RWPE2 (cell line): ENCODE results near the gene ALDH2.
"Not testable (repeated sequence)": the region's sequence is repeated elsewhere in the genome, so short reads cannot be mapped to it uniquely, and the experiment has no call there.

Source experiments
- ATAC-seq: fragments of 200-7000 bp; cut with Tn5 transposase; 3 replicates; pipeline ENCODE4 v1.9.1; 2021; ENCODE audit warnings: low read depth
- DNase-seq: peaks from one replicate; pipeline ENCODE4 v3.0.0-alpha.2; 2020; ENCODE audit warnings: low spot score
- H3K27ac ChIP-seq: fragments of 450-650 bp; 2 replicates; pipeline ENCODE4 v1.5.1; 2017; ENCODE audit warnings: mild to moderate bottlenecking; ENCODE audit not compliant: poor library complexity, severe bottlenecking
- H3K27me3 ChIP-seq: fragments of 250-450 bp; sonication (Bioruptor Pico); 2 replicates; pipeline ENCODE4 v1.5.1; 2021; ENCODE audit warnings: mild to moderate bottlenecking, moderate library complexity; ENCODE audit not compliant: insufficient read depth, poor library complexity, severe bottlenecking
- H3K36me3 ChIP-seq: fragments of 250-450 bp; sonication (Bioruptor Pico); 2 replicates; pipeline ENCODE4 v1.5.1; 2020; ENCODE audit warnings: low read depth, mild to moderate bottlenecking, moderate library complexity
- H3K4me1 ChIP-seq: fragments of 250-450 bp; sonication (Bioruptor Pico); 2 replicates; pipeline ENCODE4 v1.5.1; 2021; ENCODE audit warnings: mild to moderate bottlenecking, moderate library complexity; ENCODE audit not compliant: insufficient read depth, poor library complexity, severe bottlenecking
- H3K4me3 ChIP-seq: fragments of 250-450 bp; sonication (Bioruptor Pico); 2 replicates; pipeline ENCODE4 v1.5.1; 2021; ENCODE audit warnings: mild to moderate bottlenecking, moderate library complexity; ENCODE audit not compliant: severe bottlenecking
- H3K9me3 ChIP-seq: fragments of 250-450 bp; sonication (Bioruptor Pico); 2 replicates; pipeline ENCODE4 v1.5.1; 2021; ENCODE audit warnings: mild to moderate bottlenecking, moderate library complexity; ENCODE audit not compliant: severe bottlenecking
- TF ChIP-seq, protein P1 (sequence below): fragments of 450-650 bp; IDR thresholded peaks from one replicate; pipeline ENCODE4 v1.5.1; 2017; ENCODE audit warnings: mild to moderate bottlenecking, moderate library complexity; ENCODE audit not compliant: poor library complexity, severe bottlenecking

The ALDH2 gene

DNA sequence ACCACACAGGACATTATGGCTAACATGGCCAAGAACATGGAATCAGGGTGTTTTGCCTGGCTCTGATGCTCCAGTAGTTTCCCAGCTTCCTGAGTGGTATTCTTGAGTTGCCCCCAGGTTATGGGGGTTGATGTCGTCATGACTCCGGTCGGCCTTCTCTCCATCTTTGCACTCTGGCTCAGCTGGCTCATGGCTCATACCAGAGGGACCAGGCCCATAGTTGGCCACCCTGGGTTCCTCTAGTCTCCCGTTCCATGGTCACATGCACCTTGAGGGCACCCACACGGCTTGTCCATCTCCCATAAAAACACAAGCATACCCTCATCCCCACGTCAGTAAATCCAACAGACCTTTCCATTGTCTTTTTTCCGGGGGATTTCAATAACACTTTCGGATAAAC, 51.6 kb downstream of the ALDH2 start:
- H3K4me1 ChIP-seq, result no peaks in the 10 kb centered on the region
- DNase-seq (no peak), ATAC-seq (no peak)
- no peaks in the 10 kb centered on the region for H3K9me3 ChIP-seq
- no peak overlapping the region for H3K27ac ChIP-seq
- no peak overlapping the region for H3K4me3 ChIP-seq
- TF ChIP-seq, protein P1, sequence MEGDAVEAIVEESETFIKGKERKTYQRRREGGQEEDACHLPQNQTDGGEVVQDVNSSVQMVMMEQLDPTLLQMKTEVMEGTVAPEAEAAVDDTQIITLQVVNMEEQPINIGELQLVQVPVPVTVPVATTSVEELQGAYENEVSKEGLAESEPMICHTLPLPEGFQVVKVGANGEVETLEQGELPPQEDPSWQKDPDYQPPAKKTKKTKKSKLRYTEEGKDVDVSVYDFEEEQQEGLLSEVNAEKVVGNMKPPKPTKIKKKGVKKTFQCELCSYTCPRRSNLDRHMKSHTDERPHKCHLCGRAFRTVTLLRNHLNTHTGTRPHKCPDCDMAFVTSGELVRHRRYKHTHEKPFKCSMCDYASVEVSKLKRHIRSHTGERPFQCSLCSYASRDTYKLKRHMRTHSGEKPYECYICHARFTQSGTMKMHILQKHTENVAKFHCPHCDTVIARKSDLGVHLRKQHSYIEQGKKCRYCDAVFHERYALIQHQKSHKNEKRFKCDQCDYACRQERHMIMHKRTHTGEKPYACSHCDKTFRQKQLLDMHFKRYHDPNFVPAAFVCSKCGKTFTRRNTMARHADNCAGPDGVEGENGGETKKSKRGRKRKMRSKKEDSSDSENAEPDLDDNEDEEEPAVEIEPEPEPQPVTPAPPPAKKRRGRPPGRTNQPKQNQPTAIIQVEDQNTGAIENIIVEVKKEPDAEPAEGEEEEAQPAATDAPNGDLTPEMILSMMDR, result no peak
- no peaks in the 10 kb centered on the region for H3K27me3 ChIP-seq
- H3K36me3 ChIP-seq, result no peaks in the 10 kb centered on the region

DNA sequence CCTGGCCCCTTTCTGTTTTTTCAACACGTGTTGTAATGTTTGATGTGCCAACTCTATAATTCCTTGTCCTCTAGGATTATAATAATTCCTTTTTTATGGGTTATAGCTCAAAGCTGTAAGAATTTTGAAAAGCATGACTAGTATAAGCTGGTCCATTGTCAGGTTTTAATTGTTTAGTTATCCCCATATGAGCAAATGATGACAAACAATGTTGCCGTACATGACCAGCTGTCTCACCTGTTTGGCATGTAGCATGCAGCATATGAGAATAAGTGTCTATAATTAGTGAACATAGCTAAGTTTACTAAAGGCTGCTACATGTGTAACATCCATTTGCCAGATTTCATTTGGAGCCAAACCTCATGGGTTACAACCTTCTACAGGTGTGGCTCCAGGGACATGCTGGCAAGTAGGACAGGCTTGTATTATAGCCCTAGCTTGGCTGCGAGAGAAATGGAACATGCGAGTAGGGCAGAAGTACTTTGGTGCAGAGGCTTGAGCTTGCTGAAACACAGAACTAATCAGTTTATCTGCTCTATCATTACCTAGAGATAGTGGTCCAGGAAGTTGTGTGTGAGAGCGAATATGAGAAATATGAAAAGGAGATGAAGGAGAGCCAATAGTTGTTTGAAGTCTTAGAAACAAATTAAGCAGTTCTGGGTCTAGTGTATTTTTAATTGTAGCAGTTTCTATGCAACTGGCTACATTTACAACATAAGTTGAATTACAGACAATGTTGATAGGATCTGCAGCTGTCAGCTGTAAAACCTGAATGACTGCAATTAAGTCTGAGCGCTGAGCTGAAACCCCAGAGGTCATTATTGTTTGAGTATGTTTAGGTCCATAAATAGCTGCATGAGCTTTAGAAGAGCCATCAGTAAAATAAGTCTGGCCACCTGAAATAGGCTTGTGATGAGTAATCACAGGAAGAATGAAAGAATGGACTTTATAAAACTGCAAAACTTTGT, 52.7 kb downstream of the ALDH2 start:
- TF ChIP-seq, protein P1, result no peak
- DNase-seq (no peak), ATAC-seq (no peak)
- Histone ChIP-seq H3K27ac (no peak overlapping the region), H3K36me3 (no peaks in the 10 kb centered on the region), H3K27me3 (no peaks in the 10 kb centered on the region), H3K4me3 (no peak overlapping the region), H3K4me1 (no peaks in the 10 kb centered on the region), H3K9me3 (no peaks in the 10 kb centered on the region)

DNA sequence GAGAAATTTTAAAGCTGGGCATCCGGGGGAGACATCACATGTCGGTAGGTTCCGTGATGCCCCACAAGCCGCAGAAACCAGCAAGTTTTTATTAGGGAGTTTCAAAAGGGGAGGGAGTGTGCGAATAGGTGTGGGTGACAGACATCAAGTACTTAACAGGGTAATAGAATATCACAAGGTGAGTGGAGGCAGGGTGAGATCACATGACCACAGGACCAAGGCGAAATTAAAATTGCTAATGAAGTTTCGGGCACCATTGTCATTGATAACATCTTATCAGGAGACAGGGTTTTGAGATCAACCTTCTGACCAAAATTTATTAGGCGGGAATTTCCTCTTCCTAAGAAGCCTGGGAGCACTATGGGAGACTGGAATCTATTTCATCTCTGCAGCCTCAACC, 54.1 kb downstream of the ALDH2 start:
- H3K27me3 ChIP-seq, H3K27ac ChIP-seq, H3K36me3 ChIP-seq, ATAC-seq, DNase-seq, H3K4me3 ChIP-seq, H3K9me3 ChIP-seq, H3K4me1 ChIP-seq: not testable (repeated sequence)

DNA sequence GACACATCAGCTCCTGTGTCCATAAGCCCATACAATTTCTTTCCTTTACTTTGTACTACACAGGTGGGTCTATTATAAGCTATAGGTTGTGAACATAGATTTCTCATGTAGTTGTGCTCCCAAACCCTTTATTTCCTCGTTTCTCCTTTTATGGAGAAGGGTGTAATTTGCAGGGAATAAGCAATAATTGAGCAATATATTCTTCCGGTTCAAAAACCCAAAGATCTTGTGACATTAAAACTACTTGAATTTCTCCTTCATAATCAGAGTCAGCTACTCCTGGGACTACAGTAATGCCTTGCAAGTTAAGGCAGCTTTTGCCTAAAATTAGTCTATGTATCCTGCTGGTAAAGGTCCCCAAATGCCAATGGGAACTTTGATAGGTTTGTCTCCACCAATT, 56.2 kb downstream of the ALDH2 start:
- Histone ChIP-seq H3K27ac (no peak overlapping the region), H3K9me3 (no peaks in the 10 kb centered on the region), H3K4me3 (no peak overlapping the region), H3K27me3 (no peaks in the 10 kb centered on the region), H3K4me1 (no peaks in the 10 kb centered on the region), H3K36me3 (no peaks in the 10 kb centered on the region)
- ATAC-seq (no peak), DNase-seq (no peak)
- TF ChIP-seq, protein P1, result no peak

DNA sequence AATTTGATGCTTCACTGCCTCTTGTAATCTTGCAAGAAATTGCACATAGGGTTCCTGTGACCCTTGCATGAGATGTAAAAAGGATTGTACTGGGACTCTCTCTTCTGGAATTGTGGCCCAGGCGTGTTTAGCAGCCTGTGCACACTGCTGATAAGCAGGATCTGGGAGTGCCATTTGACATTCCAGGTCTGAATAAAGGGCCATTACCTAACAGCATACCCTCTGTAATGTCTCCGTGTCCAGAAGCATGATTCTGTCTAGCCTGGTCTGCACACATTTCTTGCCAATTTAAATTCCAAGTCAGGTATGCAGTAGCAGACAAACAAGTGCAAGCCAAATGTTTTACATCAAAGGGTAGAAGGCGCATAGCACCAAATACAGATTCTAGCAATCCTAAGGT, 57.2 kb downstream of the ALDH2 start:
- H3K27ac ChIP-seq, result no peak overlapping the region
- H3K27me3 ChIP-seq, result no peaks in the 10 kb centered on the region
- TF ChIP-seq, protein P1, result no peak
- H3K36me3 ChIP-seq, result no peaks in the 10 kb centered on the region
- DNase-seq, result no peak
- H3K4me1 ChIP-seq, result no peaks in the 10 kb centered on the region
- no peak for ATAC-seq
- no peak overlapping the region for H3K4me3 ChIP-seq
- no peaks in the 10 kb centered on the region for H3K9me3 ChIP-seq
